Upper lobe of left lung (tissue), 6 donors: ENCODE results near the gene AGBL1. TPM values are rescaled to one million over a fixed set of nuclear protein-coding genes. Genes with fewer than 3 reads are reported as not detected.

Source experiments
- ATAC-seq, 2 donors: fragments of 200-7000 bp; cut with Tn5 transposase; one replicate each; pipeline ENCODE4 v1.9.1; 2022; ENCODE audit warnings: mild to moderate bottlenecking in 2 of 2, moderate library complexity in 2 of 2; ENCODE audit not compliant: low FRiP score in 2 of 2
- DNase-seq, 2 donors: peaks; one replicate each; pipeline ENCODE4 v3.0.0-alpha.2; 2019 to 2020
- H3K27ac ChIP-seq, 4 donors: fragments of 200-600 bp; sonication (generic); one replicate each; pipeline ENCODE4 v1.5.1; 2016 to 2019
- H3K27me3 ChIP-seq, 4 donors: fragments of 200-600 bp; sonication (generic); one replicate each; pipeline ENCODE4 v1.5.1; 2017 to 2019
- H3K36me3 ChIP-seq, 4 donors: fragments of 200-600 bp; sonication (generic); one replicate each; pipeline ENCODE4 v1.5.1; 2016 to 2019
- H3K4me1 ChIP-seq, 4 donors: fragments of 200-600 bp; sonication (generic); one replicate each; pipeline ENCODE4 v1.5.1; 2018 to 2019
- H3K4me3 ChIP-seq, 4 donors: fragments of 200-600 bp; sonication (generic); one replicate each; pipeline ENCODE4 v1.5.1; 2017 to 2019; ENCODE audit warnings: mild to moderate bottlenecking in 2 of 4, moderate library complexity in 1 of 4
- H3K9me3 ChIP-seq, 4 donors: fragments of 200-600 bp; sonication (generic); one replicate each; pipeline ENCODE4 v1.5.1; 2018 to 2019
- CTCF ChIP-seq, 6 experiments: fragments of 450-650 bp in 4 of 6; fragments of 200-600 bp in 2 of 6; sonication (generic) in 2 of 6; IDR thresholded peaks; one replicate each; pipeline ENCODE4 v1.5.1; 2016 to 2019; ENCODE audit warnings: antibody characterized with exemption in 6 of 6
- EP300 ChIP-seq, 4 donors: sonication (generic); formaldehyde crosslinking; IDR thresholded peaks; one replicate each; pipeline ENCODE4 v1.5.1; 2017; ENCODE audit warnings: antibody characterized with exemption in 4 of 4, control low read depth in 2 of 4
- POLR2A ChIP-seq, 4 donors: fragments of 450-650 bp; IDR thresholded peaks; one replicate each; pipeline ENCODE4 v1.5.1; 2016 to 2017; ENCODE audit warnings: antibody characterized with exemption in 4 of 4, mild to moderate bottlenecking in 2 of 4
- POLR2AphosphoS5 ChIP-seq, 2 donors: sonication (generic); formaldehyde crosslinking; IDR thresholded peaks; one replicate each; pipeline ENCODE4 v1.5.1; 2017; ENCODE audit warnings: antibody characterized with exemption in 2 of 2
- WGBS, 2 donors: methylation state at CpG; one replicate each; pipeline ENCODE4 v1.1.5; 2017 to 2018; 5-methylcytosine and 5-hydroxymethylcytosine counted together
- total RNA-seq, 6 donors: library from RNA; depleted of rRNA in 4 of 6; stranded (reverse); fragments of >200 nt in 4 of 6; gene quantifications; one replicate each; pipeline versions ENCODE4 v1.1.0 to v1.2.1, GENCODE V29; 2016 to 2021
- donor health status: DM: no; HTN: no; CAD: no; lungs with moderate emphysema.
- donor health status: DM: no; HTN: yes; CAD: no; lungs with severe emphysema.

The AGBL1 gene
- total RNA-seq, 6 donors from 2014 or later, result 3.1 to 23.0 (median 14.5) TPM

- whole genome bisulfite sequencing, 2 donors, result 41% methylated on average over 3 of the region's 3 CpGs
- no peak for TF ChIP-seq POLR2AphosphoS5 (IDR thresholded peaks at IDR 0.05)
- TF ChIP-seq EP300 (IDR thresholded peaks at IDR 0.05), result no peak
- no peak for TF ChIP-seq CTCF (IDR thresholded peaks at IDR 0.05)
- no peak for TF ChIP-seq POLR2A (IDR thresholded peaks at IDR 0.05)
- Histone ChIP-seq H3K36me3 (no peaks in the 10 kb centered on the region), H3K9me3 (no peaks in the 10 kb centered on the region), H3K4me3 (no peak overlapping the region), H3K27ac (no peak overlapping the region), H3K4me1 (peaks cover 0 to 6% (median 0%) of the 10 kb centered on the region in 4 donors), H3K27me3 (no peaks in the 10 kb centered on the region)
- ATAC-seq (no peak), DNase-seq (no peak)
These were observed 692.8 kb downstream of the AGBL1 start for GRCh38 chr15:86772369-86773059.

GRCh38 chr15:86773736-86774135 lies 694.1 kb downstream of the AGBL1 start:
- Histone ChIP-seq H3K4me3 (no peak overlapping the region), H3K36me3 (no peaks in the 10 kb centered on the region), H3K4me1 (peaks cover 0 to 6% (median 0%) of the 10 kb centered on the region in 4 donors), H3K9me3 (no peaks in the 10 kb centered on the region), H3K27ac (no peak overlapping the region), H3K27me3 (no peaks in the 10 kb centered on the region)
- WGBS, 2 donors, result 80 to 83% methylated on average over 1 of the region's 1 CpG
- DNase-seq, result no peak
- TF ChIP-seq POLR2A (IDR thresholded peaks at IDR 0.05) (no peak), EP300 (IDR thresholded peaks at IDR 0.05) (no peak), POLR2AphosphoS5 (IDR thresholded peaks at IDR 0.05) (no peak), CTCF (IDR thresholded peaks at IDR 0.05) (no peak)
- no peak for ATAC-seq

GRCh38 chr15:86776145-86776544 lies 696.5 kb downstream of the AGBL1 start:
- DNase-seq (no peak), ATAC-seq (no peak)
- TF ChIP-seq CTCF (IDR thresholded peaks at IDR 0.05) (no peak), POLR2A (IDR thresholded peaks at IDR 0.05) (no peak), POLR2AphosphoS5 (IDR thresholded peaks at IDR 0.05) (no peak), EP300 (IDR thresholded peaks at IDR 0.05) (no peak)

GRCh38 chr15:86796521-86796920 lies 716.9 kb downstream of the AGBL1 start:
- Histone ChIP-seq H3K4me3 (no peak overlapping the region), H3K36me3 (no peaks in the 10 kb centered on the region), H3K27me3 (no peaks in the 10 kb centered on the region), H3K9me3 (no peaks in the 10 kb centered on the region), H3K4me1 (no peaks in the 10 kb centered on the region), H3K27ac (no peak overlapping the region)
- TF ChIP-seq POLR2AphosphoS5 (IDR thresholded peaks at IDR 0.05) (no peak), EP300 (IDR thresholded peaks at IDR 0.05) (no peak), POLR2A (IDR thresholded peaks at IDR 0.05) (no peak), CTCF (IDR thresholded peaks at IDR 0.05) (no peak)
- WGBS, 2 donors, result 77 to 89% methylated on average over 1 of the region's 1 CpG
- ATAC-seq, result no peak
- no peak for DNase-seq

More at GRCh38 chr15:86776145-86776544, 696.5 kb downstream of the AGBL1 start:
- WGBS, 2 donors, result 77 to 83% methylated on average over 2 of the region's 2 CpGs
- no peaks in the 10 kb centered on the region for H3K36me3 ChIP-seq
- peaks cover 0 to 6% (median 0%) of the 10 kb centered on the region in 4 donors for H3K4me1 ChIP-seq
- H3K27ac ChIP-seq, result no peak overlapping the region
- no peaks in the 10 kb centered on the region for H3K9me3 ChIP-seq
- H3K4me3 ChIP-seq, result no peak overlapping the region
- H3K27me3 ChIP-seq, result no peaks in the 10 kb centered on the region

GRCh38 chr15:86797135-86797534 lies 717.5 kb downstream of the AGBL1 start:
- 57 to 67% methylated on average over 3 of the region's 3 CpGs for WGBS, 2 donors
- no peaks in the 10 kb centered on the region for H3K4me1 ChIP-seq
- H3K9me3 ChIP-seq, result no peaks in the 10 kb centered on the region
- no peaks in the 10 kb centered on the region for H3K36me3 ChIP-seq
- H3K27ac ChIP-seq, result no peak overlapping the region
- no peaks in the 10 kb centered on the region for H3K27me3 ChIP-seq
- DNase-seq (no peak), ATAC-seq (no peak)
- TF ChIP-seq CTCF (IDR thresholded peaks at IDR 0.05) (no peak), POLR2AphosphoS5 (IDR thresholded peaks at IDR 0.05) (no peak), POLR2A (IDR thresholded peaks at IDR 0.05) (no peak), EP300 (IDR thresholded peaks at IDR 0.05) (no peak)
- H3K4me3 ChIP-seq, result no peak overlapping the region
